HG02852 (cell line): ENCODE measurements around the gene LCORL.
"Not testable (repeated sequence)": the region's sequence is repeated elsewhere in the genome, so short reads cannot be mapped to it uniquely, and the experiment has no call there.

Experiments used
- ATAC-seq: cut with Tn5 transposase; IDR thresholded peaks from one replicate; pipeline ENCODE4 v1.9.1; 2021; ENCODE audit warnings: mild to moderate bottlenecking, moderate library complexity; ENCODE audit not compliant: unreplicated experiment

LCORL gene

GRCh38 chr4:17861906-17862305 is 159.6 kb downstream of the LCORL start:
- not testable (repeated sequence) for ATAC-seq

- ATAC-seq = no peak
Measured at GRCh38 chr4:17859793-17860406, 161.7 kb downstream of the LCORL start.

DNA sequence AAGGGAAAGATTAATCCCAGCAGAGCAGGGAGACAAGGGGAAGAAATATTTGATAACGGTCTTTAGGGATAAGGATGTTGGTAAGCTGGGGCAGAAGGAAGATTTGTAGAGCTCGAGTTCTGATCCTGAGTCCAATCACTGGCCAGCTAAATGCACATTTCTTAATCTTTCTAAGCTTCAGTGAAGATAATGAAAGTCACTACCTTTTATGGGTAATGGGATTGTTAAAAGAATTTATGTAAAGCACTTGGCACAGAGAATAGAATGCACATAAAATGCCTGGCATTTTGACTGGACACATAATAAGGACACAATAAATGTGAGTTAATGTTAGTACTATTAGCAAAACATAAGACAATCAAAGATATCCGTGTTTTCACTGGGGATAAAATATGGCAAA is 167.5 kb downstream of the LCORL start:
- ATAC-seq = no peak

DNA sequence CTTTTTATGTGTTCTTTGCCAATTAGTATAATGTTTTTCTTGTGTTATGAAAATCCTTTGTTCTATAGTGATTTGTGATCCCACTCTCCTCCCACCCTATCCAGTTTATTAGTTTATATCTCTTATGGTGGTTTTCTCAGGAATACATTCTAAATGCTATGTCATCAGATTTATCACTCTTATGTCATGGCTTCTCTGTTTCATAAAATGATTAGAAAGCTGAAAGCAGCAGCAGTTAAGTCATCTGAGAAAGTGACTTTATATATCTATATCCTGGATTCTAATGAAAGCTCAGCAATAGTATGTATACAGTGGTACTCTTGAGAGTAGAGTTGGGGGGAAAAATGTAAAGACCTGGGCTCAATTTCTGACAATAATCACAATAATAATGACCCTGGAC is 169.6 kb downstream of the LCORL start:
- ATAC-seq = no peak

DNA sequence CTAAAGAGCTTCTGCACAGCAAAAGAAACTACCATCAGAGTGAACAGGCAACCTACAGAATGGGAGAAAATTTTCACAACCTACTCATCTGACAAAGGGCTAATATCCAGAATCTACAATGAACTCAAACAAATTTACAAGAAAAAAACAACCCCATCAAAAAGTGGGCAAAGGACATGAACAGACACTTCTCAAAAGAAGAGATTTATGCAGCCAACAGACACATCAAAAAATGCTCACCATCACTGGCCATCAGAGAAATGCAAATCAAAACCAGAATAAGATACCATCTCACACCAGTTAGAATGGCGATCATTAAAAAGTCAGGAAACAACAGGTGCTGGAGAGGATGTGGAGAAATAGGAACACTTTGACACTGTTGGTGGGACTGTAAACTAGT is 171.3 kb downstream of the LCORL start:
- not testable (repeated sequence) for ATAC-seq

DNA sequence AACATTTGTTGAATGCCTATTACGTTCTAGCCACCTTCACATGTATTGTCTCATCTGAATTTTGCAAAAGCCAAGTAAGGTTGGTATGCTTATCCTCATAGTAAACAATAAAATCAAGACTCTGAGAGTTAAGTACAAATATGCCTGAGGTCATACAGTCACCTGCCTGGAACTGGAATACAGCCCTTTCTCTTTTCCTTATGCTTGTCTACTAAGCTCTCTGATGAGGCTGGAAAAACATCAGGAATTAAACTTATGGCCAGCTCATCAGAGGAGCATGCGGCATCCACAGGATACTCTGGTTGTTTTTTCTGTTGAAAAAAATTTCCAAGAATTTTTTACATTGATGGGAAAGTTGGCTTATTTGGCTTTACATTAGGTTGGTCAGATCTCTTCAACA is 175.3 kb downstream of the LCORL start:
- ATAC-seq = no peak

GRCh38 chr4:17823871-17824669 is 197.5 kb downstream of the LCORL start:
- no peak for ATAC-seq

DNA sequence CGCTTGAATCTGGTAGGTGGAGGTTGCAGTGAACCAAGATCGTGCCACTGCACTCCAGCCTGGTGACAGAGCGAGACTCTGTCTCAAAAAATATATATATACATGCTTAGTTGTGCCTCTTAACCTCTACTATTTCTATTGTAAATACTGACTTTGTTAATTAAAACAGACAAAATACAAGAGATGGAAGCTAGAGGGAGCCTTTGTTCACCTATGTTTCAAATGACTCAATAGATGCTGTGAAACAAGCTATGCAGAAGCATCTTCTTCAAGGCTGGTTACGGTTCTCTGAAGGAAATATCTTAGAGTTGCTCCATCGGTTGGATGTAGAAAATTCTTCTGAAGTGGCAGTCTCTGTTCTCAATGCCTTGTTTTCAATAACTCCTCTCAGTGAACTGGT is 204.5 kb downstream of the LCORL start:
- ATAC-seq = peak; percentile 79

DNA sequence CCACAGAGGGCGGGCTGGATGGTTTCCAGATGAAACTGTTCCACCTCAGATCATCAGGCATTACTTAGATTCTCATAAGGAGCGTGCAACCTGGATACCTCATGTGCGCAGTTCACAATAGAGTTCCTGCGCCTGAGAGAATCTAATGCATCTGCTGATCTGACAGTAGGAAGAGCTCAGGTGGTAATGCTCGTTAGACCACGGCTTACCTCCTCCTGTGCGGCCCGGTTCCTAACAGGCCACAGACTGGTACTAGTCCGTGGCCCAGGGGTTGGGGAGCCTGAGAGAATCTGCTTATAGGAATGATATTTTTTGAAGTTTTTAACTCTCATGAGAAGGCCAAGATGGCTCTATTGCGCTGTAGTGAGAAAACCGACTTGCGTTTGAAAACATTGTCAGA is 205.4 kb downstream of the LCORL start:
- ATAC-seq = no peak

- ATAC-seq = no peak
Measured at GRCh38 chr4:17814140-17814539, 207.4 kb downstream of the LCORL start.

DNA sequence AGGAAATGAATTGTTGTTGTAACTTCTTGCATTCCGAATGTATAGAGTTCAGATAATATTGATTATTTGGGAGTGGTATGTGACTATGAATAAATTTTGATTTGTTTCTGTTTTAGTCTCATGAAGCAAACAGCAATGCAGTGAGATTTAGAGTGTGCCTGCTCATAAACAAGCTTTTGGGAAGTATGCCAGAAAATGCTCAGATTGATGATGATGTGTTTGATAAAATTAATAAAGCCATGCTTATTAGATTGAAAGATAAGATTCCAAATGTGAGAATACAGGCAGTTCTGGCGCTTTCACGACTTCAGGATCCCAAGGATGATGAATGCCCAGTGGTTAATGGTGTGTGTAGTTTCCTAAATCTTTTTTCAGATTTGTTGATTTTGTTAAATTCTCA is 208.8 kb downstream of the LCORL start:
- no peak for ATAC-seq

GRCh38 chr4:17812125-17812524 is 209.4 kb downstream of the LCORL start:
- ATAC-seq = no peak

- ATAC-seq = peak; percentile 24
Measured at GRCh38 chr4:17811078-17811603, 210.4 kb downstream of the LCORL start.

DNA sequence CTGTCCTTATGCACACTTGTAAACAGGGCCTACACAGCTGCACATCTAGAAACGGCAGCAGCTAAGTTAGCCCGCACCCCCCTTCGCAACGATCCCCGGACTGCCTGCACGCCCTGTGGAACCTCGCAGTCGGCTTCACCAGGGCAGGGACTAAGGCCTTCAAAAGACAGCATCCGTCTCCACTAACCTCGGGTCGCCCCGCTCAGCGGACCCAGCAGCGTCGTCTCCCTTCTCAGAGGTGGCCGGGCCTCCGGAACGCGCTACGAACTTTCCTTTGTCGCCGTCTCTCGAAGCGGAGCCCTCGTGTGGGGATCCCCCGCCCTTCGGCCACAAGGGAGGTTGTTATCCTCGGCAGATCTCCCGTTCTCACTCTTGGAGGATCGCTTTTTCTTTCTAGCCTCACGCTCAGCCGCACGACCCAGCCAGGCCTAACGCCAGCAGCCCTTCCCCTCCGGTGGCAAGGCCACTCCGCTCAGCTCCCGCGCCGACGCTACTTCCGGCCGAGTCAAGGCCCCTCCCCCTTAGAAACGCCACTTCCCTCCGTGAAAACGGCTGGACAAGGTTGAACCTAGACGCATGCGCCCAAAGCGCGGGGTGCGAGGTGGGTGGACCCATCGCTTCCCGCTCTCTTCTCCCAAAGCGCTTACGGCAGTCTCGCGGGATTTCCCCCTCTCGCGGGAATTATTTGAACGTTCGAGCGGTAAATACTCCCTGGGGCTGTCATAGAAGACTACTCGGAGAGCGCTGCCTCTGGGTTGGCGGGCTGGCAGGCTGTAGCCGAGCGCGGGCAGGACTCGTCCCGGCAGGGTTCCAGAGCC is 211.1 kb downstream of the LCORL start, which contains the start of the genes DCAF16 and NCAPG:
Gene DCAF16 (minus strand): TSS at position 498 of the 818 bp plus-strand sequence. CDS start 6,616 bp downstream, outside the sequence.
Gene NCAPG (plus strand): TSS at position 720 of the 818 bp plus-strand sequence. CDS start 99 bp downstream, outside the sequence.
- ATAC-seq = peak; percentile 84

DNA sequence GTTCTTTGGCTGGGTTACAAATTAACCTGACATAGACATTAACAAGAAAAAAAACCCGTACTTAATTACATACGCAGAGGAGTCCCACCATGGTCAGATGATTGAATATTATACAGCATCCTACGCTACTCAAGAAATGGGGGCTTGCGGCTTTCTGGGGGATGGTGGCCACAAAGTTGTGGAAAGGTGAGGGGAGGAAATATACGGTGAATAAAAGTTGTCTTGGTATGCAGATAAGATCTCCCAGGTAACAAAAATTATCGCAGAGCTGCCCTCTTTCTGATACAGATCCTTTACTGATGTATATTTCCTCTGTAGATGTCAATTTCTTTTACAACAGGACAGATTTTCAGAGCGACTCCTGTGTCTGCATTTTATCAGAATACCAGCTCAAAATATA is 211.9 kb downstream of the LCORL start:
- no peak for ATAC-seq

- ATAC-seq = no peak
Measured at GRCh38 chr4:17807446-17807845, 214.1 kb downstream of the LCORL start.

DNA sequence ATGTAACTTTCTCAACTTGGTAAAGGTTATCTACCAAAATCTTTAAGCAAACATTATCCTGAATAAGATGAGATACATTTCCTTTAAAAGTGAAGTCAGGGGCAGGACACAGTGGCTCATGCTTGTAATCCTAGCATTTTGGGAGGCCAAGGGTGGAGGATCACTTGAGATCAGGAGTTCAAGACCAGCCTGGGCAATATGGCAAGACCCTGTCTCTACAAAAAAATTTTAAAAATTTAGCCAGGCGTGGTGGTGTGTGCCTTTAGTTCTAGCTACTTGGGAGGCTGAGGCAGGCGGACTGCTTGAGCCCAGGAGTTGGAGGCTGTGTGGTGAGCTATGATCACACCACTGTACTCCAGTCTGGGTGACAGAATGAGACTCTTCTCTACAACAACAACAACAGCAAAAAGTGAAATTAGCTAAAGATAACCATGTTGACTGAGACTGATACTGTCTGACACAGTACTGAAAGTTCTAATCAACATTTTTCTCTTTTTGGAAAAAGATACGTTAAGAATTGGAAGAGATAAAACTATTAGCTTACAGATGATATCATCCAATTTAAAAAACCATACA is 215.9 kb downstream of the LCORL start:
- ATAC-seq = no peak

GRCh38 chr4:17797808-17798207 is 223.7 kb downstream of the LCORL start:
- no peak for ATAC-seq

GRCh38 chr4:17794730-17795129 is 226.8 kb downstream of the LCORL start:
- no peak for ATAC-seq
